Left lung (tissue), 10 donors: ENCODE data around the gene CHRM4. TPM values are rescaled to one million over a fixed set of nuclear protein-coding genes. Genes with fewer than 3 reads are reported as not detected.

Source experiments
- ATAC-seq: fragments of 200-7000 bp; cut with Tn5 transposase; one replicate; pipeline ENCODE4 v1.9.1; 2020; ENCODE audit warnings: moderate library complexity
- DNase-seq, 4 donors: peaks; one replicate each; pipeline ENCODE4 v3.0.0-alpha.2; 2013 to 2020
- H3K27ac ChIP-seq, 2 donors: fragments of 200-600 bp; sonication (generic) in 1 of 2; one replicate each; pipeline versions ENCODE4 v1.5.0 to v1.8.0; 2020 to 2021
- H3K27me3 ChIP-seq, 2 donors: fragments of 200-600 bp; sonication (generic) in 1 of 2; one replicate each; pipeline versions ENCODE4 v1.5.0 to v1.8.0; 2020 to 2021
- H3K36me3 ChIP-seq, 2 donors: fragments of 200-600 bp; sonication (generic) in 1 of 2; one replicate each; pipeline versions ENCODE4 v1.5.0 to v1.8.0; 2020 to 2021
- H3K4me1 ChIP-seq, 2 donors: fragments of 200-600 bp; one replicate each; pipeline ENCODE4 v1.8.0; 2021
- H3K4me3 ChIP-seq, 2 donors: fragments of 200-600 bp; sonication (generic) in 1 of 2; one replicate each; pipeline versions ENCODE4 v1.5.0 to v1.8.0; 2020 to 2021; ENCODE audit warnings: mild to moderate bottlenecking in 1 of 2
- H3K9me3 ChIP-seq, 2 donors: fragments of 200-600 bp; sonication (generic) in 1 of 2; one replicate each; pipeline versions ENCODE4 v1.5.0 to v1.8.0; 2020 to 2021
- intact Hi-C, 2 donors: fragments of 100-400 bp; cut with DNase I; formaldehyde crosslinking; loops; one replicate each; pipeline versions ENCODE4 v1.11.2 to v1.14.2; 2022
- polyA plus RNA-seq, 6 donors: library from polyadenylated mRNA; unstranded; fragments of 120-200 nt; gene quantifications; one replicate each; pipeline ENCODE4 v1.2.1, GENCODE V29; 2013; ENCODE audit not compliant: insufficient read length in 6 of 6
- total RNA-seq, 2 donors: library from RNA; stranded (reverse); fragmentation: NEBNext Ultra II Directional; extraction: Animal tissue kit (Norgen Biotek cat#: 25700); gene quantifications; one replicate each; pipeline ENCODE4 v1.2.1, GENCODE V29; 2021
- TF ChIP-seq, protein P1 (sequence below), 2 donors: fragments of 200-600 bp; sonication (generic) in 1 of 2; IDR thresholded peaks; one replicate each; pipeline versions ENCODE4 v1.5.0 to v1.8.0; 2021; ENCODE audit warnings: antibody characterized with exemption in 2 of 2
- donor health status: DM: no; HTN: yes; CAD: no.
- donor health status: DM: no; HTN: no; CAD: no.

CHRM4 gene
- total and polyA plus RNA-seq, 8 donors: 0.10 to 0.21 (median 0.14) TPM; not detected in 3

DNA sequence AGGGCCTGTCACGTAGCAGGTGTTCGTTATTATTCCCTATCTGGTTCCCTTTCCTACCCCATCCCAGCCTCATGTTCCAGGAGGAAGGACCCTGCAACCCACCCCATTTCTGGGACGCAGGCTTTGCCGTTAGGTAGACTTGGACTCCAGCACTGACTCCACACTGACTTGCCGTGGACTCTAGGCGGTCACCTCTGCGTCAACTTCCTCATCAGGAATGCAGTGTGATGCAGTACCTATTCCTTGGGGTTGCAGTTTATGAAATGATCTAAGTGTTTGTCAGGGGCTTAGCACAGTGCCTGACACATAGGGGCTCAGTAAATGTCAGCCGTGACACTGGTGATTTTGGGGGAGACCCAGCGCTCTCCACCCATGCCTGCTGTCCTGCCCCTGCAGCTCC, 27.5 kb downstream of the CHRM4 start:
- Histone ChIP-seq H3K4me1 (peaks cover 20 to 77% of the 10 kb centered on the region in 2 donors), H3K36me3 (peaks cover 0 to 39% of the 10 kb centered on the region in 2 donors), H3K27me3 (no peaks in the 10 kb centered on the region), H3K4me3 (no peak overlapping the region), H3K27ac (peak overlapping the region in 1 of 2 donors; percentile 94), H3K9me3 (no peaks in the 10 kb centered on the region)
- TF ChIP-seq, protein P1, sequence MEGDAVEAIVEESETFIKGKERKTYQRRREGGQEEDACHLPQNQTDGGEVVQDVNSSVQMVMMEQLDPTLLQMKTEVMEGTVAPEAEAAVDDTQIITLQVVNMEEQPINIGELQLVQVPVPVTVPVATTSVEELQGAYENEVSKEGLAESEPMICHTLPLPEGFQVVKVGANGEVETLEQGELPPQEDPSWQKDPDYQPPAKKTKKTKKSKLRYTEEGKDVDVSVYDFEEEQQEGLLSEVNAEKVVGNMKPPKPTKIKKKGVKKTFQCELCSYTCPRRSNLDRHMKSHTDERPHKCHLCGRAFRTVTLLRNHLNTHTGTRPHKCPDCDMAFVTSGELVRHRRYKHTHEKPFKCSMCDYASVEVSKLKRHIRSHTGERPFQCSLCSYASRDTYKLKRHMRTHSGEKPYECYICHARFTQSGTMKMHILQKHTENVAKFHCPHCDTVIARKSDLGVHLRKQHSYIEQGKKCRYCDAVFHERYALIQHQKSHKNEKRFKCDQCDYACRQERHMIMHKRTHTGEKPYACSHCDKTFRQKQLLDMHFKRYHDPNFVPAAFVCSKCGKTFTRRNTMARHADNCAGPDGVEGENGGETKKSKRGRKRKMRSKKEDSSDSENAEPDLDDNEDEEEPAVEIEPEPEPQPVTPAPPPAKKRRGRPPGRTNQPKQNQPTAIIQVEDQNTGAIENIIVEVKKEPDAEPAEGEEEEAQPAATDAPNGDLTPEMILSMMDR (IDR thresholded peaks at IDR 0.05): no peak
- peak in 1 of 4 donors; percentile 53 for DNase-seq
- intact Hi-C loops: no loop called here
- ATAC-seq: no peak

DNA sequence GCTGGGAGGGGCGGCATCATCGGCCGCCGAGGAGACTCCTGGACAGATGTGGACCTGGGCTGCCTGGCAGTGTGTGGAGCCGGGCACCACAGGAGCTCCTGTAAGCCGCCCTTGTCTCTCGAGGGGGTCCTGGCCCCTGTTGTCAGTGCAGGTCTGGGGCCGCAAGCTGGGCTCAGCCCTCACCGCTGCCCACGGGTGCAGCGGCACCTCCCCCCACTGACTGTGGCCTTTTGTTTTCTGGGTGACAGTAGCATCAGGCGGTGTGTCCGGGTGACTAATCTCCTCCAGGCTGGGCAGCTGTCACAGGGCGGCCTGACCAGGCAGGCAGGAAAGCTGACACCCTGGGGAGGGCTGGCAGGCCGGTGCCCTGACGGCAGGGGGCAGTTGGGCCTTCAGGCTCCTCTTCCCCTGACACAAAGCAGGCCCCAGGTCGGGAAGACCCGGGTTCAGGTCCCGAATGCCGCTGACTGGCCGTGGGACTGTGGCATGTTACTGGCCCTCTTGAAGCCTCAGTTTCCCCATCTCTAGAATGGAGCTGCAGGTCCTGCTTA, 28.0 kb downstream of the CHRM4 start:
- H3K9me3 ChIP-seq: no peaks in the 10 kb centered on the region
- intact Hi-C loops: no loop called here
- peak overlapping the region in 1 of 2 donors; percentile 38 for H3K4me3 ChIP-seq
- peaks cover 20 to 83% of the 10 kb centered on the region in 2 donors for H3K4me1 ChIP-seq
- DNase-seq (peak in 1 of 4 donors; percentile 82), ATAC-seq (peak; percentile 25)
- no peaks in the 10 kb centered on the region for H3K27me3 ChIP-seq
- H3K36me3 ChIP-seq: peaks cover 0 to 33% of the 10 kb centered on the region in 2 donors
- TF ChIP-seq, protein P1 (IDR thresholded peaks at IDR 0.05): no peak
- peak overlapping the region in 1 of 2 donors; percentile 94 for H3K27ac ChIP-seq

DNA sequence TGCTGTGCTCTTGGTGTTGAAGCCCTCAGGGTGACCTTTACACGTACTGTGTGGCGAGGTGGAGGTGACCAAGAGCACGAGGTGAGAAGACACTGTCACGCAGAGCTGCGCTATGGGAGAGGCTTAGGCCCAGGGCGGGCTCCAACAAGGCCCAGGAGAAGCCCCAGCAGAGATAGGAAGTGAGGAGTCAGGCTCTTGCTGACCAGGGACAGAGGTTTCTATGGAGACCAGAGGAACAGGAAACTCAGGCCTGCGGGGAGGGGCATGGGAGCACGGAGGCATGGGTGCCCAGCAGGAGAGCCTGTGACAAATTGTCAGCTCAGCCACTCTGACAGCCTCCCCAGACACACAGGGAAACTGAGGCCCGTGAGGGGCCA, 28.6 kb downstream of the CHRM4 start:
- TF ChIP-seq, protein P1 (IDR thresholded peaks at IDR 0.05): no peak
- Histone ChIP-seq H3K36me3 (peaks cover 0 to 28% of the 10 kb centered on the region in 2 donors), H3K4me3 (peak overlapping the region in 1 of 2 donors; percentile 38), H3K9me3 (no peaks in the 10 kb centered on the region), H3K27ac (peak overlapping the region; percentile 72 to 94), H3K4me1 (peaks cover 20 to 85% of the 10 kb centered on the region in 2 donors), H3K27me3 (no peaks in the 10 kb centered on the region)
- DNase-seq (peak in 2 of 4 donors; percentile 81 to 91), ATAC-seq (peak; percentile 71)
- intact Hi-C loops: no loop called here

DNA sequence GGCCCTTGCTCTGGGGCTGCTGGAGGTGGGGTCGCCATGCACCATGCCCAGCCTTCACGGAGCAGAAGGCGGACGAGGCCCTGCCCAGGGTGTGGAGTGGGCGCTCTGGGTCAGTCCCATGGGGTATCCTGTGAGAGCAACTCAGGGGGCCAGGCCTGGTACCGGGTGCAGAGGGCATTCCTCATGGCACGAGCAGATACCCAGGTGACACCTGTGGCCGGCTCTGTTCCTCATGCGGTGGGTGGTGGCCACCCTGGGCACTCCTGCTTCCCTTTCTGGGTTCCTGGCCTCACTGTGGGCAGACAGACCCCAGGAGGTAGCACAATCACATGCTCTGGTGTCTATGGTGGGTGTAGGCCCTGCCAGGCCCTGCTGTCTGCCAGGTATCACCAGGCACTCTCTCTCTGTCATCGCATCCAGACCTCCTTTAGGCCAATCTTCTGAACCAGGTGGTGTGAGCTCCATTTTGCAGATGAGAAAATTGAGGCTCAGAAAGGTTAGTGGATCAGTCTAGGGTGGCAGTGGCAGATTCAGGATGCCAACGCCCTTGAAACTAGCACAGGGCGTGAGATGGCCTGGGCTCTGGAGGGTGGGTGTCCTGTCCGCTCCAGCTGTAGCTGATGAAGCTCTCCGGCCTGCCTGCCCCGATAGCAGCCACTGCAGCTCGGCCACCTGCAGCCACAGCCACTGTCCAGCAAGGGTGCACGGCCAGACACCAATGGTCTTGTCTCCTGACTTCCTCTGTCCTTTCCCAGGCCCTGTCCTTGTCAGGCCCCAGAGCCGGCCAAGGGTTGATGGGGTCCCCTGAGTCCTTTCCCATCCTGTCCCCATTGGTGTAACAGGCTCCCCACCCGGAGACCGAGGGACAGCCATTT, 29.2 kb downstream of the CHRM4 start:
- H3K9me3 ChIP-seq: no peaks in the 10 kb centered on the region
- intact Hi-C loops: no loop called here
- peak in 1 of 4 donors; percentile 78 for DNase-seq
- TF ChIP-seq, protein P1 (IDR thresholded peaks at IDR 0.05): no peak
- peak overlapping the region; percentile 72 to 94 for H3K27ac ChIP-seq
- ATAC-seq: no peak
- H3K36me3 ChIP-seq: peaks cover 0 to 23% of the 10 kb centered on the region in 2 donors
- peak overlapping the region in 1 of 2 donors; percentile 38 for H3K4me3 ChIP-seq
- H3K27me3 ChIP-seq: no peaks in the 10 kb centered on the region
- H3K4me1 ChIP-seq: peaks cover 17 to 85% of the 10 kb centered on the region in 2 donors
